Measurements from ENCODE around the gene ZNF423. TPM values are rescaled to one million over a fixed set of nuclear protein-coding genes. Genes with fewer than 3 reads are reported as not detected.
"Not testable (repeated sequence)": the region's sequence is repeated elsewhere in the genome, so short reads cannot be mapped to it uniquely, and the experiment has no call there.

ZNF423 gene
- polyA plus RNA-seq, 10 donors: 23.2 to 28.8 (median 26.3) TPM

DNA sequence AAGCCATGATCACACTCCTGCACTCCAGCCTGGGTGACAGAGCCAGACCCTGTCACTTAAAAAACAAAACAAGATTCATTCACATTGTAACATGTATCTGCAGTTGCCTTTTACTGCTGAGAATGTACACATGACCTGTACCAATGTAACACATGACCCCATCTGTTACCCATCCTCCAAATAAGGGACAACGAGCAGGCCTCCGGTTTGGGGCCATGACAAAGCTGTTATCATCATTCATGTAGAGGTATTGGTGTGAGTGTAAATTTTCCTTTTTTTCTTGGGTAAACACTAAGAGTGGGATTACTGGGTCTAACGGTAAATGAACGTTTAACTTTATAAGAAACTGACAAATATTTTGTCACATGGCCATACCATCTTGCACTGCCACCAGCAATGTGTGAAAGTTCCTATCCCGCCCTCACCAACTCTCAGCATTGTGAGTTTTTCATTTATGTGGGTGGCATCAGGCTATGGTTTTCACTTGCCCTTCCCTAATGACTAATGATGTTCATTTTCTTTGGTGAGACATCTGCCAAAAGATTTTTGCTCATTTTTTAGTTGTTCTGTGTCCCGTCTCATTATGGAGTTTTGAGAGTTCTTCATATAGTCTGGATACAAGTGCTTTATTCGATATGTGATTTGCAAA is 336.8 kb downstream of the ZNF423 start:
- no peak for DNase-seq

DNA sequence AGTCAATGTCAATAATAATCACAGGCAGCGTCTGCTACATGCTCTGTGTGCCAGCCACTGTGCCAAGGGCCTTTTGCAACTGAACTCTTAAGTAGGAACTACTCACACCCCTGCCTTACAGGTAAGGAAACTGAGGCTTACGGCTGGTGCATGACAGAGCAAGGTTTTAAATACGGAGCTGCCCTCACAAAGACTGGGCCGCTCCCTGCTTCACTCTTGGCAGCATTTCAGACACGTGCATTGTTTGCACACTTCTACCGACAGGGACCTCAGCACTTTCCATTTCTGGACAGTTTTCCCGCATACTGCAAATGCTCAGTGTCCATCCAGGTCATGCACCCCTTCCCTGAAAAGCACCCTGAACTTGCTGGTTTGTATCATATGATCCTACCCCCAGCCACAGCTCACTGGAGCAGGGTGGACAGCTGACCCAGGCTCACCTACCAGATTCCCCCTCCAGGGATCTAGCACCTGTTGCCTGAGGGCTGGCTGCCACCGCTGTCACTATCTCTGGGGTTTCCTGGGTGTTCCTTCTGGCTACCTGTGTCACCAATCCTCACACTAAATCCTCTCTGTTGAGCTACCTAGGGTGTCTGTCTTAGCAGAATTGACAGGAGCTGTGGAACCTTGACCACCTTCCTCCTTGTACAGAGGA is 339.4 kb downstream of the ZNF423 start:
- DNase-seq: no peak

DNA sequence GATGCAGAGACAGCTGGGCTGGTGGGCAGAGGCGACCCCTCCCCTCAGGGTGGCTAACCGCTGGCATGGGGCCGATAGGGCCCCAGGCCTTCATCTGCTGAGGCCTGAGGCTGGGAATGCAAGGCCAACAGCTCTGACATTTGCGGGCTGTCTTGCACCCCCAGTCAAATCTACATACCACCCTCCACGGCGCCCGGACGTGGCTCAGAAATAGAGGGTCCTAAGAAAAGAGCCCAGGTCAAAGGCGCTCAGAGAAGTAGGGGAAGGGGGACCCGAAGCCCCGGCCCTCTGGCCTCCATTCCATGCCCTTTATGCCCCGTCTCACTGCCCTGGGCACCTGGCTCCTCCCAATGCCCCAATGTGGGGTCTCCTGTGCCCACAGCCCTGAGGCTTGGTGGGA is 340.1 kb downstream of the ZNF423 start:
- no peak for DNase-seq

DNA sequence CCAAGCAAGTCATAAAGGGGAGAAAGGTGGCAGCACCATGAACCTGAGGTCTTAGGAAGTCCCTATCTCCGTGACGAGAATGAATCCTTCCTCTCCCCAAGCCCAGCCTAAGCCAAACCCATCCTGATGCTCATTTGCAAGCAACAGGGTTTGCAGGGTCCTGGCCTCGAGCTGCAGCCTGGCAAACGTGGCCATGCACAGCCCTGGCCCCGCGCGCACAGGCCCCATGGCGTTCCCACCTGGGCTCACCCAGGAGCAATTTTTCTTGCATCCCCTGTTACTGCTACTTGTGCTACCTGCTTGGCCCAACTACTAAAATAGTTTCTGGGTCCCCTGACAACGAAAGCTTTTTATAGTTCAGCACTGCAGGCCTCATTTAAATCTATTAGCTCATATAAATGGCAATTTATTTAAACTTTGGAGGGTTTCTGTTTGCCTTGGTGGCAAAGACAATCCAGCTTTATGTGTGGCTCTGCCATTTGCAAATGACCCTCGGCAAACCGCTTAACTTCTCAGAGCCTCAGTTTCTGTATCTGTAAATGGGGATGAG is 340.8 kb downstream of the ZNF423 start:
- no peak for DNase-seq

DNA sequence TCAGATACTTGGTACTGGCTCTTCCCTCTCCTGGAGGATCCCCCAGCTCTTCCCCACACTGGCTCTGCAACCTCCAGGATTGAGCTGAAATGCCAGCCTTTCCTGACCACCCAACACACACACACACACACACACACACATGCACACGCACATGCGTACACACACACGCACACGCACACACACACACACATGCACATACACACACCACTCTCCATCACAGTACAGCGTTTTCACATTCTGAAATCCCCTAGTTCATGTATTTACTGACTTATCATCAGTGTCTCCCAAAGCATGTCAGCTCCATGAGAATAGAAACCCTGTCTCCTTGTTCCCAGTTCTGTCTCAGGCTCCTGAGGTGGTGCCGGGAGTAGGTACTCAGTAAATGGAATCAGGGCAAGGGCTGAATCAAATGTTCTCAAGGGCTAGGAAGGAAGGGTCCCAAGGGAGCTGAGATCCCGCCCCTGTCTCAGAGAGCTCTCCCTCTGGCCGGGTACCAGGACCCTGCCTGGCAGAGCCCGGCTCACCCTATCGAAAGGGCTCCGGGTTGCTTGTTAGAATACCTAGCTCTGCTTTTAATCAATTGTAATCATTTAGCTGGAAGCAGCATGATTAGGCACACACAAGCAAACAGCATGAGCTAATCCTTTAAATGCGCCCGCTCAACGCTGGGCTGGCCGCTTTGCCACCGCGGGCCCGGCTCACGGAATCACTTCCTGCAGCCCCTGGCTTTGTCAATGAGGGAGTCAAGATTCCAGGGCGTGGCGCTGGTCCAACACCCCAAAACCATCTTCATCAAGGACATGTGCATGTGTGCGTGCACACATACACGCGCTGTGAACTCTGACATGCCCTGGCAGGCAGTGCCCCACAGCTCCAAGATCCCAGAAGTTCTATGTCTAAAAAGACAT is 341.6 kb downstream of the ZNF423 start:
- DNase-seq: no peak

DNA sequence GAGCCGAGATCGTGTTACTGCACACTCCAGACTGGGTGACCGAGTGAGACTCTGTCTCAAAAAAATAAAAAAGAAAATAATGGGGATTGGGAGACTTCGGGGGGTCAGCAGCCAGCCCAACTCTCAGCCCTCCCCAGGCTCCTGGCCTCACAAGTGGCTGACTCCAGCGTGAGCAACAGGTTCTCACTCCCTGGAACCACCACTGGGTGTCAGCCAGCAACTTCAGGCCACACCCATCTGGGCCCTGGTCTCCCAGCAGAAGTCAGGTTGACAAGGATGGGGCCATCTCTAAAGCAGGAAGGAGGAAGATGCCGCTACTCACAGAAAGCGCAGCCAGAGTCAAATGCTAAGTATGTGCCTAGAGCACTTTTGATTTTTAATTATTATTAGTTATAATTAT is 342.9 kb downstream of the ZNF423 start:
- DNase-seq: no peak

DNA sequence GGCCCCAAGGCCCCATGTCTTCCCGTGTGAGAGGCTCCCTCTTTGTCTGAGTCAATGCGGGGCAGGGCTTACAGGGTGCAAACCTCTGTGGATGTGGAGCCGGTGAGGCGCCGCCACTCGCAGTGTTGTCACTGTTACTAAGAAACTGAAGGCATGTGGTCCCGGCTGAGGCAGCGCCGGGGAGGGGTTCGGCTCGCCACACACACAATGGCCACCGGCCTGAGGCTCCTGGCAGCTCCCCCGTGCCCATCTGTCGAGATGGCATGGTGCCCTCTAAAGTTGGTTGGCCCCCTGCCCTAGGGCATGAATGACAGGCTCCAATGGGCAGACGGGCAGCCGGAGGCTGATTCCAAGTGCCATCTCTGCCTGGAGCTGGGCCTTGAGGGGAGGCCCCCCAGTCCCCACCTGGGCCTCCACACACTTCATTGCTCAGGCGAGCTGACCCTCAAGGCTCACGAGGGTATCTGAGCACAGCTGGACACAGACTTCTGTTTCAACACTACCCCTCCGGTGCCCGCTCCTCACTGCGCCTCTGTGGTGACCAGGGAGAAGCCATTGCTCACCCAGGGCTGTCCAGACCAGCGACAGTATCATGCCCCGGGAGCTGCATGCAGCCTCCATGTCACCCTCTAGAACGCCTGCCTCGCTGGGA is 345.1 kb downstream of the ZNF423 start:
- DNase-seq: peak; percentile 56 to 75 (median 66)

DNA sequence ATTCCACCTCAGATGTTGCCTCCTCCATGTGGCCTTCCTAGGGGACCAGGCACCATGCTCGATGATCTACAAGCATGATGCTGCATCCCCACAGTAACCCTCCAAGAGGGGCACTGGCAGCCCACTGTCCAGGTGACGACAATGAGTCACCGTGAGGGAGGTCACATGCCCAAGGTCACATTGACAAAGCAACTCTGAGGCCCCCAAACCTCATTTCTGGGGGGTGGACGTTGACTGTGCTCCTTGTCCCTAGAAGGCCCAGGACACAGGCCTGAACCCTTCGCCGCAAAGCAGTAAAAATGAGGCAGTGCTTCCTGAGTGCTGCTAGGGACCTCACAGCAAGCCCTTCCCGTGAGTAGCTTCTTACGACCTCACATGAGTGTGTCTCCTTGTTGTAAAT is 345.8 kb downstream of the ZNF423 start:
- no peak for DNase-seq

DNA sequence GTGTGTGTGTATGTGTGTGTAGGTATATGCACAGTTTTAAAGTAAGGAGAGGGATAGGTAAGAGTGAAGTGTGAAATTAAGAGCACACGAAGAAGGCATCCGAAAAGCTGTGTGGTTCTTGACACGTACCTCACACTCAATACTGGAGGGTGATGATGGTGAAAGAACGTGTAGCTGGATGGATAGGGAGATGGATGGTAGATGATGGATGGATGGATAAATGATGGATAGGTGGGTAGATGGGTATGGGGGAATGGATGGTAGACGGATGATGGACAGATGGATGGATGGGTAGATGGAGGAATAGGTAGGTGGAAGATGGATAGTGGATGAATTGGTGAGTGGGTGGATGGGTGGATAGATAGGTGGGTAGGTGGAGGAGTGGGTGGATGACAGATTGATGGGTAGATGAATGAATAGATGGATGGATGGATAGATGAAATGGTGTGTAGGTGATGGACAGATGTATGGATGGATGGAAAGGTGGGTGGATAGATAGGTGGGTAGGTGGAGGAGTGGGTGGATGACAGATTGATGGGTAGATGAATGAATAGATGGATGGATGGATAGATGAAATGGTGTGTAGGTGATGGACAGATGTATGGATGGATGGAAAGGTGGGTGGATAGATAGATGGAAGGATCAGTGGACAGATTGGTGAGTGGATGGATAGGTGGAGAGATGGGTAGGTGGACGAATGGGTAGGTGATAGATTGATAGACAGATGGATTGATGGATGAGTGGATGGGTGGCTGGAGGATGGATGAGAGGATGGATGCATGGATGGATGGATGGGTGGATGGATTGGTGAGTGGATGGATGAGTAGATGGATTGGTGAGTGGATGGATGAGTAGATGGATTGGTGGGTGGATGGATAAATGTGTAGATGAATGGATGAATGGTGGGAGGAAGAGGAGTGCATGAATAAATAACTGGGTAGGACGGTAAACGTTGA is 349.6 kb downstream of the ZNF423 start:
- DNase-seq: not testable (repeated sequence)

DNA sequence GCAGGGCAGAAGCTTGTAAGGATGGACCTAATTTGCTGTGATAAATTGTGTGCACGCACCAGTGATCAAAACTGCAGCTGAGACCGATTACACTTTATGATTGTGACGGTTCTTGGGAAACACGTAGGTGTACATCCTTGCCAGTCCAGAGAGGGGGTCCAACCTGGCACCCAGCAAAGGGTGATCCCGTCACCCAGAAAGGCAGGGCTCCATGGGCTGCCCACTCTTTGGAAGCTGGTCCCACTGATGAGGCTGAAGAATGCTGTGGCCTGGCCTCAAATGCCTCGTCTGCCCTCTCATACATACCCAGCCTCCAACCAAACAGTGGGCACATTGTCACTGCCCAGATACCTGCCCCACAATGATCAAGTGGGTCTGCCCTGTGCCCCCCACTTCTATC is 350.4 kb downstream of the ZNF423 start:
- DNase-seq: no peak

DNA sequence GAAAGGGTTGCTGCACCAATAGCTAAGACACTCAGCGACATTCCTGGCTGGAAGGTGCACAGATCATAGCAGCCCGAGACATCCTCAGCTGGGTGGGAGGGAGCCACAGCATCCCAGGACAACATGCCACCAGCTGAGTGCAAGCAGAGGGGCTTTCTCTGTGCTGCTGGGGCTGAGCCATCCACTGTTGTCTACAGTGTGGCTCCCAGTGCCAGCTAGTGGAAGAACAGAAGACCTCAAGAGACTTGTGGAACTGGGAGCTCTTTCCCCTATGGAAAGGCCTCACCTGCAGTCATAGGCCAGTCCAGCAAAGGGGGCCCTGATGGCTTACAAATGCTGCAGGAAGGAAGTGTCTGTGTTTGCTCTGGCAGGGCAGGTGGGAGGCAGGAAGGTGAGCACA is 351.3 kb downstream of the ZNF423 start:
- no peak for DNase-seq

DNA sequence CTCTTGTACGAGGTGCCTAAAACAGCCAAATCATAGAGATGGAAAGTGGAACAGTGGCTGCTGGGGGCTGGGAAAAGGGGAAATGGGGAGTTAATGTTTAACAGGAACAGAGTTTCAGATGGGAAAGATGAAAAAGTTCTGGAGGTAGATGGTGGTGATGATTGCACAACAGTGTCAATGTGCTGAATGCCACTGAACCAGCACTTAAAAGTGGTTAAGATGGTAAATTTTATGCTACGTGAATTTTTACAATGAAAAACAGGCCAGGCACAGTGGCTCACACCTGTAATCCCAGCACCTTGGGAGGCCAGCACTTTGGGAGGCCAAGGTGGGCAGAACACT is 351.9 kb downstream of the ZNF423 start:
- DNase-seq: no peak

DNA sequence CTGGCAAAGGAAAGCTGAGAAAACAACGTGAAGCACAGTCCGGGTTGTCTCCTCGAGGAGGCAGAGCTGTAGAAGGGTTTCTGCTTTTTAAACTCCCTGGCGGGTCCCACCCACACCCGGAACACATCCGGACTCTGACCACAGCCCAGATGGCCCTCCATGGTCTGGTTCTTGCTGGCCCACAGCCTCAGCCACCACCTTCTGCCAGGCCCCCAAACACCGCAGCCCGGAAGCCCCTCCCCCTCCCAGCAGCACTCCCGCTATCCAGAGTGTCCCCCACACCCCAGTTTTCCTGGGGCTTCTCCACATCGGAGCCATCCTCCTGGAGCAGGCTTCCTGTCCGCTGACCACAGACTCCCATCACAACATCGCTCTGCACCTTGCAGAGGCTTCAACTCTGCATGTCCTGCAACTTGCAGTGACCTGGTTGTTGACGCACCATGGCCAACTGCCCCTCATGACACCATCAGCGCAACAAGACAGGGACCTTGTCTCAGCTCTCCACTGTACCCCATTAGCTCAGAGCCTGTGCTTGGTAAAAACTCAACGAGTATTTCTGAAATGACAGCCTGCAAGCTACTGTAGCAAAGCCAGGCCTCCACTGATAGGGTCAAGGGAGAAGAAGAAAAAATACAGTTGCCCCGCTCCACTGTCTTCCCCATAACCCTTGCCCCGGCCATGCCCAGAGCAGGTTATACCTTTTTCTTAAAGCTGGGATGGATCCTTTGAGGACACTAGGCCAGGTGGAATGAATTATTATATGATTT is 352.5 kb downstream of the ZNF423 start:
- no peak for DNase-seq

DNA sequence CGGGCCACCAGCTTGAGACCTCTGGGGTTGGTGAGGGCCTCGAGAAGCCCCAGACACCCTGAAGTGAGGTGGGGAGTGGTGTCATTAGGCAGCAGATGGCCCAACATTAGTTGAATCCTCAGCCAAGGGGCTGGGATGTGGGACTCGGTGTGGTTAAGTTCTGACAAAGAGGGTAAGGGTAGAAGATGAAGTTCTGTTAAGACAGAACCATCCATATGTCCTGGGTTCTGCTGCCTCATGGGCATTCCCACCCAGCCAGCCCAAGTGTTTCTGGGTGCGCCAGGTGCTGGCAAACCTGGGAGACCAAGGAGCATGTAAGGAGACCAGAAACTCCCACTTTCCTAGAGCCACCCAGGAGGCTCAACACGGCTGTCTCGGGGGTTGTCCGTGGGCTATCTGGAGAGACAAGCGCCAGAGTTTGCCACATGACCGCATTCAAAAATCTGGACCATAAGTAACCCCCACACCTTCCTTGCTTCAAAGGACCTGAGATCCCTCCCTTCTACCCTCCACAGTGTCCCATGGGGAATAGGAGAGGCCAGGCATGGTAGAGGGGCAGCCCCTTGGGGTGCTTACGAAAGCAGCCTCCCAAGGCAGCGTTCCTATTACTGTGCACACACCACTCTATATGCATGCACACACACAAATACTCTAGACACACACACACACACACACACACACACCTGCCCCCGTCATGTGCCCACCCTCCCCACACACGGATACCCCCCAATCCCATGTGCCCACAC is 353.6 kb downstream of the ZNF423 start:
- DNase-seq: no peak

DNA sequence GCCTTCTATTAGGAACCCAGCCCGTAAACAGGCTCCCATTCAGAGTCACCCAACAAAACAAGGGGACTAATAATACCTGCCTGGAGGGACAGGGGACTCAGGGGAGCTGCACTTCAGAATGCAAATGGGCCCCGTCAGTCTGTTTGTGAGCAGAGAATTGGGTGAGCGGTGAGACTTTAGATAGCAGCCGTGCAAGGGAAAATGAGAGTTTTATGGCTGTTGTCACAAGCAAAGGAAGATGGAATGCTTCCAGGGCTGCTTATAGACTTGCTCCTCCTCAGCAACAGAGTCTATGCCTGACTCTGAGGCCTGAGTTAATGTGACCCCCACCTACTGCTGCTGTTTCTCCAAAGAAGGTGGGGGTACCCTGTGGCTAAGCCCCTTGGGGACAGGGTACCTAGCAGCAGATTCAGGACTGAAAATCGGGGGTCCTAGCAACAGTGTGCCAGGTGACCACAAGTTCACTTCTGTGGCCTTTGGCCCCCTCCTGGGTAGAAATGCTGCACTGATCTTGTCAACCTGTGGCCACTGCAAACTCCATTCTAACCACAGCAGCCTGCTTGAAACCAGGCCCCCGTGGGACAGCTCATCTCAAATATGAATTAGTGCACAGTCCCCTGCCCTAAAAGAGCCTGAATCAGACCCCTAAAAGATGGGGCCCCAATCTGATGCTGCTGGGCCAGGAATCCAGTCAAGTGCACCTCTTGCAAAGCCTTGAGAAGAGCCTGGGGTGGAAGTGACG is 355.9 kb downstream of the ZNF423 start:
- no peak for DNase-seq

DNA sequence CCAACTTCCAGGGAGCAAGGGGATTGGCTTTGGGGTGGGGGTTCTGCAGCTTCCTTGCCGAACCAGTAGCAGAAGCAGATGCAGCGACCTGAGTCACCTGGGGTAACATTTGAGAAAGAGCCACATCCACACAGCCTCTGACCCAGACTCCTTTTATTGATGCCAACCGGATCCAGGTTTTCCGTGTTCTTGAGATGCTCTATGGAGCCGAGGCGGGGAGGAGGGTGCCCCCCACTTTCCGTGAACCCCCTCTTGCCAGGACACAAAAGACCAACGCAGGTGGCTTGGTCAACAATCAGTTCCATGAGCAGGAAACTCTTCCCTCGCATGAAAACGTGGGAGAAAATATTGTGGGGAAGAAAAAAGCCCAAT is 356.5 kb downstream of the ZNF423 start:
- DNase-seq: no peak

DNA sequence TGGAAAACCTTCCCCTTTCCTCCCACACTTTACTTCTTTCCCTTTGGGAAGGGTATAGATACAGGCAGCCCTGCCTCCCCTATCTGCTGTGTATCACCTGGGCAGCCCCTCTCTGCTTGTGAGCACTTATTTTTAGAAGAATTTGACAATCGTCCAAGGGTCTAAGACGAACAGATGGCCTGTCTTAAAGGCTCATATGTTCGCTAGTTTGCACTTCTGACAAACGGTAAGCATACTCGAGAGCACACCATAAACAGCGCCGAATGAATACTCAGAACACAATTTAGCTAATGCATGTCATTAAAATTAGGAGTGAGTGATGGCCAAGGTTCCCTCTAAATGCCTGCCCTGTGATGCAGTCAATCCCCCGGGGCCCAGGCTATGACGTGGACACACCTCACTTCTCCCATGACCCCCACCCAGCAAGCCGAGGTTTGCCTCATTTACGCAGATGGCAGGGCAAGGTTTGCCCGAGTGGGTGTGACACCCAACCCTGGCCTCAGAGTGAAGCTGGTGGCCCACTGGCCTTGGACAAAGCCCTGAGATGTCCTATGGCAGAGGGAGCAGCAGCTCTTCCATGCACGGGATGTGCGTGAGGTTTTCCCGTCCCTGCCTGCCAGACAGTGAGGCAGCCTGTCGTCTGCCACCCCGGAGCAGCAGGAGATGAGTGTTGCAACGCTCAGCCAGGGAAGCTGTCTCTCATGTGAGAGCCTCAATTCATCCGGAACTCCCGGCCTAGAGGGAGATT is 357.1 kb downstream of the ZNF423 start:
- DNase-seq: no peak

DNA sequence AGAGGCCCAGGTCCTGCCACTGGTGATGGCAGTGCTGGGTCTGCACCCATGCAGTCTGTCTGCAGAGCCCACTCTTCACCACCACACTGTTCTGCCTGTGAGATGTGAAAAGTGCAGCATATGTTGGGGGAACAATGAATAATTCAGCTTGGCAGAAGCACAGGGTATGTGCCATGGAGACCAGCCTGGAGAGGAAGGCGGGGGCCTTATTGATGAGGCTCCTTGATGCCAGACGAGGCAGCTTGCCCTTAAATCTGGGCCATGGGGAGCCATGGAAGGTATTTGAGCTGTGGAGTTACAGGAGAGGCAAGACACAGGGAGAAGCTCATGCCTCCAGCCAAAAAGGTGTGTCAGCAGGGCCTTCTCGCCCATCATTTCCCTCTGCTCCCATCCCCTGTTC is 357.6 kb downstream of the ZNF423 start:
- DNase-seq: no peak
